ENCODE results near the gene PYY.

DNA sequence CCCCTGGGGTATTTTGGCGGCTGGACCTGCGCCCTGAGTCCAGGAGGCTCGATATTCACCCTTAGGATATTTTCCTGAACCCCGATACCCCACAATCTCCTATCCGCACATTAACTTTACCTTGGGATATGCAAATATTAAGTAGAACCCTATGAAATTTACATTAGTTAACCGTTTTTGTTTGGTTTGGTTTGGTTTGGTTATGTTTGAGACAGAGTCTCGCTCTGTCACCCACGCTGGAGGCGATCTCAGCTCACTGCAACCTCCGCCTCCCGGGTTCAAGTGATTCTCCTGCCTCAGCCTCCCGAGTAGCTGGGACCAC, 41.4 kb upstream of the PYY start:
- TF ChIP-seq POLR2AphosphoS5 (IDR thresholded peaks at IDR 0.05; ENCODE audit: low read depth, low read length) (no peak), TAF1 (IDR thresholded peaks at IDR 0.05; ENCODE audit: borderline replicate concordance, insufficient read depth, low read length) (no peak), SIN3A (IDR thresholded peaks at IDR 0.05; ENCODE audit: borderline replicate concordance, insufficient read depth, low read length) (no peak)
- TF ChIP-seq, protein P1, sequence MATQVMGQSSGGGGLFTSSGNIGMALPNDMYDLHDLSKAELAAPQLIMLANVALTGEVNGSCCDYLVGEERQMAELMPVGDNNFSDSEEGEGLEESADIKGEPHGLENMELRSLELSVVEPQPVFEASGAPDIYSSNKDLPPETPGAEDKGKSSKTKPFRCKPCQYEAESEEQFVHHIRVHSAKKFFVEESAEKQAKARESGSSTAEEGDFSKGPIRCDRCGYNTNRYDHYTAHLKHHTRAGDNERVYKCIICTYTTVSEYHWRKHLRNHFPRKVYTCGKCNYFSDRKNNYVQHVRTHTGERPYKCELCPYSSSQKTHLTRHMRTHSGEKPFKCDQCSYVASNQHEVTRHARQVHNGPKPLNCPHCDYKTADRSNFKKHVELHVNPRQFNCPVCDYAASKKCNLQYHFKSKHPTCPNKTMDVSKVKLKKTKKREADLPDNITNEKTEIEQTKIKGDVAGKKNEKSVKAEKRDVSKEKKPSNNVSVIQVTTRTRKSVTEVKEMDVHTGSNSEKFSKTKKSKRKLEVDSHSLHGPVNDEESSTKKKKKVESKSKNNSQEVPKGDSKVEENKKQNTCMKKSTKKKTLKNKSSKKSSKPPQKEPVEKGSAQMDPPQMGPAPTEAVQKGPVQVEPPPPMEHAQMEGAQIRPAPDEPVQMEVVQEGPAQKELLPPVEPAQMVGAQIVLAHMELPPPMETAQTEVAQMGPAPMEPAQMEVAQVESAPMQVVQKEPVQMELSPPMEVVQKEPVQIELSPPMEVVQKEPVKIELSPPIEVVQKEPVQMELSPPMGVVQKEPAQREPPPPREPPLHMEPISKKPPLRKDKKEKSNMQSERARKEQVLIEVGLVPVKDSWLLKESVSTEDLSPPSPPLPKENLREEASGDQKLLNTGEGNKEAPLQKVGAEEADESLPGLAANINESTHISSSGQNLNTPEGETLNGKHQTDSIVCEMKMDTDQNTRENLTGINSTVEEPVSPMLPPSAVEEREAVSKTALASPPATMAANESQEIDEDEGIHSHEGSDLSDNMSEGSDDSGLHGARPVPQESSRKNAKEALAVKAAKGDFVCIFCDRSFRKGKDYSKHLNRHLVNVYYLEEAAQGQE (IDR thresholded peaks at IDR 0.05; ENCODE audit: insufficient read depth in 1 of 2, low read depth in 2 of 2, low read length in 2 of 2): no peak
